ENCODE data around the gene DEPDC7. TPM values are rescaled to one million over a fixed set of nuclear protein-coding genes. Genes with fewer than 3 reads are reported as not detected.

Gene DEPDC7
- total and polyA plus RNA-seq, 11 donors = 0.12 to 1.0 (median 0.32) TPM; not detected in 3

DNA sequence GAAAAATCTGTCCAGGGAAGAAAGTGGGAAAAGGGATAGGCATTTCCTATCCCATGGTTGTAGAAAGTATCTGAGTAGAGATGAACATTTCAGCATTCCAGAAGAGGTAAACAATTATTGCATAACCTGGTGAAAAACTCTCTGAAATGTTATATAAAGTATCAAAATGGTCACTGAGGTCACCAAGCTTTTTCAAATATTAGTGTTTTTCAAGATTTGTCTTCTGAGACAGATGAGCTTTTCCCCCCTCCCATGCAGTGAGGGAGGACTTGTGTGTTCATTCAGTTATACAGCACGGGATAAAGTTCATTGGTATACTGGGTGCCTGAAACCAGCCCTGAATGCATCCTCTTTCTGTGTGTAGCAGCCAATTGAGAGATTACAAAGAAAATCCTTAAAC, 1.9 kb upstream of the DEPDC7 start:
- Histone ChIP-seq H3K27ac (no peak overlapping the region), H3K36me3 (no peaks in the 10 kb centered on the region), H3K9me3 (no peaks in the 10 kb centered on the region), H3K27me3 (peaks cover 0 to 25% (median 7%) of the 10 kb centered on the region in 9 donors), H3K4me3 (no peak overlapping the region), H3K4me1 (peaks cover 0 to 22% (median 0%) of the 10 kb centered on the region in 12 donors)
- no peak for TF ChIP-seq CTCF (IDR thresholded peaks at IDR 0.05)
- no peak for TF ChIP-seq POLR2A (IDR thresholded peaks at IDR 0.05)
- no peak for ATAC-seq
- no peak for DNase-seq
- intact Hi-C loops (cut with DNase I) = no loop called here
- WGBS, 4 donors = 20 to 52% (median 45%) methylated on average over 1 of the region's 1 CpG

DNA sequence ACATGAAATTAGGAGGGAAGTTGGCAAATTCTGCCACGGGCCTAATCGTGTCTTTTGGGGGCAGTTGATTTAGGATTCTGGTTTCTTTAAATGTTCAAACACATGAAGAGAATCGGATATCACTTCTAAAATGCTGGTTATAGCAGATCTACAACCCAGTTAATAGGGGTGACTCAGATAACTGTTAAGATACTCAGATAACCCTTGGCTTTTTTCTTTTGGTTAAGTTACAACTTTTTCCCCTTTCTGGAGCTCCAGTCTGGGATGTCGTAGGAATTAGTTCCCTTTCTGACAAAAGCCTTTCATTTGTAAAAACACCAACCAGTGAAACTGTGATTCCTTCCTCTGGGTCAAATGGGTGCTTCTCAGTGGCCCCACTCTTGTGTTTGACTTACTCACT, 976 bp downstream of the DEPDC7 start:
- Histone ChIP-seq H3K27ac (no peak overlapping the region), H3K27me3 (peaks cover 0 to 33% (median 13%) of the 10 kb centered on the region in 9 donors), H3K4me1 (peaks cover 0 to 21% (median 0%) of the 10 kb centered on the region in 12 donors), H3K9me3 (no peaks in the 10 kb centered on the region), H3K4me3 (peak overlapping the region in 9 of 12 donors; percentile 47 to 68 (median 56)), H3K36me3 (no peaks in the 10 kb centered on the region)
- intact Hi-C loops (cut with DNase I) = no loop called here
- no peak for ATAC-seq
- WGBS, 4 donors = 64 to 69% (median 67%) methylated on average over 4 of the region's 4 CpGs
- no peak for DNase-seq
- TF ChIP-seq CTCF (IDR thresholded peaks at IDR 0.05) (no peak), POLR2A (IDR thresholded peaks at IDR 0.05) (no peak)

DNA sequence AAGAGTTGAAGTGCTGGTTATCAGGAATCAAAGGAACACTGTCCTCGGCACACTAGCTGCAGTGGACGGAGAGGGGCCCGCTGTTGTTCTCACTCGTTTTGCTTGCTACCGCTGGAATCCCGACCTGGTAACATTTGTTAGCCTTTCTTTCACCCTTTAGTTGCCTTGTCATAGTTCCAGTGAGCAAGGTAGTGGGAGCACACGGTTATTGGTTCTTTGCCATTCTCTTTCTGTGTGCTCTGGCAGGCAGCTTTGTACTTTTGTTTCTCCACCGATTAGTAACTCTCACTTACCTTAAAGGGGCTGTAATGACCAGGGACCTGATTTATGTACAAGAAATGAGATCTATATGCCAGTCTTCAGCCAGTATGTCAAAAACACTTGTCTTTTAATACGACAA, 1.8 kb downstream of the DEPDC7 start:
- ATAC-seq = no peak
- H3K4me1 ChIP-seq = peaks cover 0 to 16% (median 0%) of the 10 kb centered on the region in 12 donors
- no peak overlapping the region for H3K27ac ChIP-seq
- intact Hi-C loops (cut with DNase I) = no loop called here
- DNase-seq = no peak
- no peak overlapping the region for H3K4me3 ChIP-seq
- WGBS, 4 donors = 81 to 89% (median 87%) methylated on average over 9 of the region's 9 CpGs
- no peaks in the 10 kb centered on the region for H3K9me3 ChIP-seq
- H3K36me3 ChIP-seq = no peaks in the 10 kb centered on the region
- TF ChIP-seq CTCF (IDR thresholded peaks at IDR 0.05) (no peak), POLR2A (IDR thresholded peaks at IDR 0.05) (no peak)
- H3K27me3 ChIP-seq = peaks cover 0 to 33% (median 13%) of the 10 kb centered on the region in 9 donors

- H3K4me3 ChIP-seq = no peak overlapping the region
Observed at GRCh38 chr11:33017965-33018364, 2.3 kb downstream of the DEPDC7 start.

More at GRCh38 chr11:33017965-33018364, 2.3 kb downstream of the DEPDC7 start:
- DNase-seq = no peak
- H3K36me3 ChIP-seq = no peaks in the 10 kb centered on the region
- H3K27ac ChIP-seq = no peak overlapping the region
- ATAC-seq = no peak
- 90 to 94% (median 93%) methylated on average over 3 of the region's 3 CpGs for WGBS, 4 donors
- peaks cover 0 to 33% (median 13%) of the 10 kb centered on the region in 9 donors for H3K27me3 ChIP-seq
- H3K4me1 ChIP-seq = peaks cover 0 to 16% (median 0%) of the 10 kb centered on the region in 12 donors
- intact Hi-C loops (cut with DNase I) = no loop called here
- TF ChIP-seq CTCF (IDR thresholded peaks at IDR 0.05) = no peak
- no peak for TF ChIP-seq POLR2A (IDR thresholded peaks at IDR 0.05)
- no peaks in the 10 kb centered on the region for H3K9me3 ChIP-seq
